ENCODE data around the gene MEGF11.

Gene MEGF11

DNA sequence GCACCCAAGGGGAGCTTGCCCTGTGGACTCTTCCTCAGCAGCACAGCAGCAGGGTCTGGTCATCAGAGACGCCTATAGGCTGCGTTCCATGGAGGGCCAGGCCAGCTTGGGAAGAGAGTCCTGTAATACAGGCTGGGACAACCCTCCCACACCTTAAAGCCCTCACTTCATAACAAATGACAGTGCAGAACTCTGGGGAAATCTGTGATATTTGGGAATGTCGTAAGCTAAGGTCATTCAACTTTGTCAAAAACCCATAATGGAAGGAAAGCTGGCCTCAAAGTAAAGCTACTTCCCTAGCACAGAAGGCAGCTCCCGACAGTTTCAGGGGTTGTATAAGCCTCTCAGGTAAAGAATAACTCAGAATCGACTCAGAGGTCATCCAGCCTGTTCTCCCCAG, 133.1 kb downstream of the MEGF11 start:
- H3K36me3 ChIP-seq (ENCODE audit: control insufficient read depth in 1 of 2, insufficient read depth in 2 of 2, low read length in 2 of 2): no peaks in the 10 kb centered on the region
- H3K4me1 ChIP-seq (ENCODE audit: control insufficient read depth in 1 of 2, insufficient read depth in 2 of 2, low read length in 2 of 2): no peaks in the 10 kb centered on the region
- H3K27ac ChIP-seq (ENCODE audit: low read length): no peak overlapping the region
- H3K27me3 ChIP-seq (ENCODE audit: low read depth, low read length): no peaks in the 10 kb centered on the region
- no peaks in the 10 kb centered on the region for H3K9me3 ChIP-seq (ENCODE audit: control insufficient read depth in 1 of 2, low read length in 2 of 2)
- H3K4me3 ChIP-seq (ENCODE audit: low read depth in 1 of 2, low read length in 2 of 2): no peak overlapping the region

DNA sequence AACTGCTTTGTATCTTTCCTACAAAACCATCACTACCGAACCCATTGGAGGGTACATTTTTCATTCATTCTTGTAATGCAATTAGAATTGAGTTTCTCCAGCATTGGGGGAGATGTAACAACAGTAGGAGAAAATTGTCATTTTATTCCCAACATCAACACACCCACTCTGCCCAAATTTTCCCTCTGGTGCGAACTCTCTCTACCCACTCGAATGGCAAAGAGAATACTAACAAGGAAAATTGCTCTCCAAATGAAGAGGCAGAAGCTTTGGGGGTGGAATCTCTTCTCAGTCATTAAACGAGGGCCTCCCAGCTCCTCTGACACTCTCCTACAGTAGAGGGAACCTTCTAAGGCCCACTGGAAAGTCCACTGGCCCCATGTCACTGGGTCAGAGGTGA, 135.7 kb downstream of the MEGF11 start:
- H3K4me1 ChIP-seq (ENCODE audit: control insufficient read depth in 1 of 2, insufficient read depth in 2 of 2, low read length in 2 of 2): no peaks in the 10 kb centered on the region
- H3K4me3 ChIP-seq (ENCODE audit: low read depth in 1 of 2, low read length in 2 of 2): no peak overlapping the region
- no peaks in the 10 kb centered on the region for H3K36me3 ChIP-seq (ENCODE audit: control insufficient read depth in 1 of 2, insufficient read depth in 2 of 2, low read length in 2 of 2)
- H3K27ac ChIP-seq (ENCODE audit: low read length): no peak overlapping the region
- no peaks in the 10 kb centered on the region for H3K27me3 ChIP-seq (ENCODE audit: low read depth, low read length)
- H3K9me3 ChIP-seq (ENCODE audit: control insufficient read depth in 1 of 2, low read length in 2 of 2): no peaks in the 10 kb centered on the region

DNA sequence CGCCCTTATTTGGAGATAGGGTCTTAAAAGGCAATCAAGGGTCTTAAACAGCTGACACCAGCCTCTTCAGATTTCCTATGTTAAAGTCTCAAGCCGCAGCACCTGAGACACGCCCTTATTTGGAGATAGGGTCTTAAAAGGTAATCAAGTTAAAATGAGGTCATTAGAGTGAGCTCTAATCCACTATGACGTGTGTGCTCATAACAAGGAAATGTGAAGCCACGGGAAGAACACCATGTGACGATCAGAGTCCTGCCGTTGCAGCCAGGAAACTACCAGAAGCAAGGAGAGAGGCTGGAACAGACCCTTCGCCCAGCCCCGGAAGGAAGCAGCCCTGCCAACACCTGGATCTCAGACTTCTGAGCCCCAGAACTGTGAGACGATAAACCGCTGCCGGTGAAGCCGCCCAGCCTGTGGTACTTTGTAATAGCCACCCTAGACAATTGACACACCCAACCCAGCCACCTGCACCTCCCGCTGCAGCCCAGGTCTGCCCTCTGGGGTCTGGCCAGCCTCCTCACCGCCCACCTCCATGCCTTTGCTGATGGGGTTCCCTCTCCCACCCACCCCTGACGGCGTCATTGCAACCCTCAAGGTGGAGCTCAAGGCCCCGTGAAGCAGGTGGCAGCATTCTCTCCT, 137.9 kb downstream of the MEGF11 start:
- H3K27ac ChIP-seq (ENCODE audit: low read length): no peak overlapping the region
- H3K4me1 ChIP-seq (ENCODE audit: control insufficient read depth in 1 of 2, insufficient read depth in 2 of 2, low read length in 2 of 2): no peaks in the 10 kb centered on the region
- H3K27me3 ChIP-seq (ENCODE audit: low read depth, low read length): no peaks in the 10 kb centered on the region
- no peak overlapping the region for H3K4me3 ChIP-seq (ENCODE audit: low read depth in 1 of 2, low read length in 2 of 2)
- no peaks in the 10 kb centered on the region for H3K36me3 ChIP-seq (ENCODE audit: control insufficient read depth in 1 of 2, insufficient read depth in 2 of 2, low read length in 2 of 2)
- no peaks in the 10 kb centered on the region for H3K9me3 ChIP-seq (ENCODE audit: control insufficient read depth in 1 of 2, low read length in 2 of 2)

DNA sequence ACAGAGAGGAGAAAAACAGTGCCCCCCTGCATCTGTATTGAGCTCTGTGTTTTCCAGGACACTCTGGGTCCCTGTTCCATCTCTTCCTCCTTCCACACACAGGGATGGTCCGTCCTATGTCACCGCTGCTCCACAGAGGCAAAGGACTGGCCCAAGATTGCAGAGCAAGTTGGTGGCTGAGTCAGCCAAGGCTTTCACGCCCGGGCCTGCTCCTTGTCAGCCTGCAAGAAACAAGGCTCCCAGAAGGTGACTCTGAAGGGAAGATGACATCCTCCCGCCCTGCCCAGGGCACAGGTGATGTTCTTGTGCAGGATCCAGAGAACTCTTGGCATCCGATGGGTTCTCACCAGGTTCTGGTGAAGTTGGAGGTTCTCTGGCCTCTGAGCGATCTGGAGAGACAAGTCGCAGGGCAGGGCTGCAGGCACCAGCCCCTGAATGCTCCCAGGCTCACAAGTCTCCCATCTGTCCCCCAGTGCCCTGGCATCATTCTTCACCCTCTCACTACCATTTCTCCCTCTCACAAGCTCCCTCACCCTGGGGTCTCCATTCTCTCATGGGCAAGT, 138.6 kb downstream of the MEGF11 start:
- Histone ChIP-seq H3K27ac (ENCODE audit: low read length) (no peak overlapping the region), H3K4me1 (ENCODE audit: control insufficient read depth in 1 of 2, insufficient read depth in 2 of 2, low read length in 2 of 2) (no peaks in the 10 kb centered on the region), H3K4me3 (ENCODE audit: low read depth in 1 of 2, low read length in 2 of 2) (no peak overlapping the region), H3K36me3 (ENCODE audit: control insufficient read depth in 1 of 2, insufficient read depth in 2 of 2, low read length in 2 of 2) (no peaks in the 10 kb centered on the region), H3K9me3 (ENCODE audit: control insufficient read depth in 1 of 2, low read length in 2 of 2) (no peaks in the 10 kb centered on the region), H3K27me3 (ENCODE audit: low read depth, low read length) (no peaks in the 10 kb centered on the region)

DNA sequence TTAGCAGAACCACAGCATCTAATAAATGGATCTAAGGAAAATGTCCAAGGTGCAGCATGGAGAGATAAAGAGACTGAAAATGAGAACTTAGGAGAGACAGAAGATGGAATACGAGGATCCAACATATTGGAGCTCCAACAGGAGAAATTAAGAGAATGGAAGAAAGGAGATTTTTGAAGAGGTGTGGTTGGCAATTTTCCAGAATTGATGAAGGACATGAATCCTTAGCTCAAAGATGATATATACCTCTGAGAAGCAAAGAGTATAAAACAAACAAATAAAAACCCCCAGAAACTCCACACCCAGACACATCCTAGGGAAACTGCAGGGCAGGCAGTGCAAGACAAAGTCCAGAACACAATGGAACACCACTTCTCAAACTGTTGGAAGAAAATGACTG, 141.2 kb downstream of the MEGF11 start:
- no peaks in the 10 kb centered on the region for H3K27me3 ChIP-seq (ENCODE audit: low read depth, low read length)
- no peak overlapping the region for H3K4me3 ChIP-seq (ENCODE audit: low read depth in 1 of 2, low read length in 2 of 2)
- no peak overlapping the region for H3K27ac ChIP-seq (ENCODE audit: low read length)
- H3K36me3 ChIP-seq (ENCODE audit: control insufficient read depth in 1 of 2, insufficient read depth in 2 of 2, low read length in 2 of 2): no peaks in the 10 kb centered on the region
- no peaks in the 10 kb centered on the region for H3K4me1 ChIP-seq (ENCODE audit: control insufficient read depth in 1 of 2, insufficient read depth in 2 of 2, low read length in 2 of 2)
- H3K9me3 ChIP-seq (ENCODE audit: control insufficient read depth in 1 of 2, low read length in 2 of 2): no peaks in the 10 kb centered on the region

DNA sequence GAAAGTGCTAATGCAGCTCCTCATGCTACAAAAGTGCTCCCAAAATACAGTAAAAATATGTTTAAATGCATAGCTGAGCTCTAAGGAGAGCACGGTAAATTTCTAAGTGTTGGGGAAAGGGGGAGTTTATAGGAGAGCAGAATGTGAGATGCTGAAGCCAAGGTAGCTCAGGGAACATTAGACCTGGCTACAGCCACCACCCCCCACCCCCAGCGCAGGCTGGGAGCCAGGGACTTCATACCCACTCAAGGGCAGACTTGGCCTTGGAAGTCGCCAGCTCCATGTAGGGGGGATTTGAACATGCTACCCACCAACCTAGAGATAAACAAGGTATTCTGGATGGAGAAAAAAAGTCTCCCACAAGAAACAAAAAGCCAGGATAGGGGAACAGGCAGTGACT, 142.2 kb downstream of the MEGF11 start:
- Histone ChIP-seq H3K27ac (ENCODE audit: low read length) (no peak overlapping the region), H3K4me1 (ENCODE audit: control insufficient read depth in 1 of 2, insufficient read depth in 2 of 2, low read length in 2 of 2) (no peaks in the 10 kb centered on the region), H3K4me3 (ENCODE audit: low read depth in 1 of 2, low read length in 2 of 2) (no peak overlapping the region), H3K9me3 (ENCODE audit: control insufficient read depth in 1 of 2, low read length in 2 of 2) (no peaks in the 10 kb centered on the region), H3K36me3 (ENCODE audit: control insufficient read depth in 1 of 2, insufficient read depth in 2 of 2, low read length in 2 of 2) (no peaks in the 10 kb centered on the region), H3K27me3 (ENCODE audit: low read depth, low read length) (no peaks in the 10 kb centered on the region)

DNA sequence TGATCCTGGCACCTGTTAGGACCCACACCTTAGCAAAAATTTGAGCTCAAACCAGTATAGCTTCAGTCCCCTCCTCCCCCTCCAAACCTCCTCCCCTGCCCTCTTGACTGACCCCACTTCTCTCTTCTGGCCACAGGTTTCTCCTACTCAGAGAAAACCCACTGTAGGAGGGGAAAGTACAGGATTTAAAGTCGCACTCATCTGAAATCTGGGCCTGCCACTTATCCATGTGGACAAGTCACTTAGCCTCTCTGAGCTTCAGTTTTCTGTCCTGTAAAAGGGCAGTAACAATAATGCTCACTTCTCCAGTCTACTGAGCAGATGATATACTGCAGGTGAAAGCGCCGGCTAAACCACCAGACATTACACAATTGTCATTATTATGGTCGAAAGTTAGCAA, 142.7 kb downstream of the MEGF11 start:
- Histone ChIP-seq H3K27me3 (ENCODE audit: low read depth, low read length) (peaks cover 2% of the 10 kb centered on the region), H3K4me3 (ENCODE audit: low read depth in 1 of 2, low read length in 2 of 2) (no peak overlapping the region), H3K4me1 (ENCODE audit: control insufficient read depth in 1 of 2, insufficient read depth in 2 of 2, low read length in 2 of 2) (no peaks in the 10 kb centered on the region), H3K36me3 (ENCODE audit: control insufficient read depth in 1 of 2, insufficient read depth in 2 of 2, low read length in 2 of 2) (no peaks in the 10 kb centered on the region), H3K9me3 (ENCODE audit: control insufficient read depth in 1 of 2, low read length in 2 of 2) (no peaks in the 10 kb centered on the region), H3K27ac (ENCODE audit: low read length) (no peak overlapping the region)

DNA sequence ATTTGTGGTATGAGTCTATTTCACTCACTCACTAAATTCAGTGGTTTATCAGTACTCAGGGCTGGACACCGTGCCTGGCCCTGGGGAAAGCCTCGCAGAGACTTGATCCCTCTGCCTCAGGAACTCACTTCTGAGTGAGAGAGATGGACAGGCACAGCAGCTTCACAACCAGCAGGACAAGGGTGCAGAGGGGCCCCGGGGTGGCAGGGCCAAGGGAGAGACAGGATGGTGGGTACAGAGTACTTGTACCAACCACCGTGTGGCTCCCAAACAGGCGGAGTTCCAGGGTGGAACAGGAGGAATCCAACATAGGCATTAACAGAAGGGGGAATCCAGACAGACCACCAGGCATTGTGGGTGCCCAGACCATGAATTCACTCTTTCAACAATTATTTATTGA, 143.7 kb downstream of the MEGF11 start:
- H3K9me3 ChIP-seq (ENCODE audit: control insufficient read depth in 1 of 2, low read length in 2 of 2): no peaks in the 10 kb centered on the region
- H3K36me3 ChIP-seq (ENCODE audit: control insufficient read depth in 1 of 2, insufficient read depth in 2 of 2, low read length in 2 of 2): no peaks in the 10 kb centered on the region
- no peak overlapping the region for H3K4me3 ChIP-seq (ENCODE audit: low read depth in 1 of 2, low read length in 2 of 2)
- H3K4me1 ChIP-seq (ENCODE audit: control insufficient read depth in 1 of 2, insufficient read depth in 2 of 2, low read length in 2 of 2): no peaks in the 10 kb centered on the region
- no peak overlapping the region for H3K27ac ChIP-seq (ENCODE audit: low read length)
- peaks cover 5% of the 10 kb centered on the region for H3K27me3 ChIP-seq (ENCODE audit: low read depth, low read length)

DNA sequence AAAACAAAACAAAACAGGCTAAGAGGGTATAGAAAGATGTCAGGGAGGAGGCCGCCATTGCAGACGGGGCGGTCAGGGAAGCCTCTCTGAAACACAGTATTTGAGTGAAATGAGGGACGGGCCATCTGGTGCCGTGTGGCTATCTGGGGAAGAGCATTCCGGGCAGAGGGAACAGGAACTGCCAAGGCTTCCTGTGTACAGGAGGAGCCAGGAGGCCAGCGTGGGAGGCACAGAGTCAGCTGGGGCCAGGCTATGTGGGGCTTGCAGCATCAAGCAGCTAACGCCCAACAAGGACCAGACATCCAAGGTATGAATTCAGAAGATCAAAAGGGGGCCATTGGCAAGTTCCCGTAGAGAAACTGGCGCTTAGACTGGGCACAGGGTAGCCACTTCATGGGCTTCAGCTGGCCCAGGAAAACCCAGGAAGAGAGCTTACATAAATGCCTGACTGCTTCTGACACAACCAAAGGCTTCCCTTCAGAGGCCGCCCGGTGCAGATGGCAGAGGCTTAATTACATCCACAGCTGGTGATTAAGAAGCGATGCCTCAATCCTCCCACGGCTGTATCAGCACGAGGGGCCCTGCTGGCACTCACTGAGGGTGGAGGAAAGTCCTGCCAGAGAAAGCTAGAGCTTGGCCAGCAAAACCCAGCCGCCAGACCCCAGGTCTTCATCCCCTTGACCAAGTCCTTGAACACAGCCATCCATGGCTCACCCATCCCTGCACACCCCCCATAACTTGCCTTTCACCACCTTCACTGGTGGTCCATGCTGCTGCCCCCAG, 144.9 kb downstream of the MEGF11 start:
- Histone ChIP-seq H3K36me3 (ENCODE audit: control insufficient read depth in 1 of 2, insufficient read depth in 2 of 2, low read length in 2 of 2) (no peaks in the 10 kb centered on the region), H3K4me3 (ENCODE audit: low read depth in 1 of 2, low read length in 2 of 2) (no peak overlapping the region)

DNA sequence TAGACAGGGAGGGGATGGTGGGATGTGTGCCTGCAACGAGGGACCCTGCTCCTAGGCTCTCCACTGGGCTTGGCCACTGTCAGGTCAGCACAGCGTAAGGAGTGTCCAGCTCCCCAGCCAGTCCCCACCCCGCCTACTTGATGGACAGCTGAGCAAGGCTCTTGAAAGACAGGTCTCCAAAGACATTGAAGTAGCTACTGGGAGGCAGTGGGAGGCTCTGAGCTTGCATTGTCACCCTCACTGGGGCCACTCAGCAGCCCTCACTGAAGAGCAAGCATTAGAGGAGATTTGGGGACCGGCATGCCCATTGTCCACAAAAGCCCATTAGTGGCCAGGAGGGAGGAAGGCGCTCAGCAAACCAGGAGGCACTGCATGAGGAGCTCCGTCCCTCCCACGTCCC, 146.5 kb downstream of the MEGF11 start:
- peaks cover 5% of the 10 kb centered on the region for H3K27me3 ChIP-seq (ENCODE audit: low read depth, low read length)
- H3K4me3 ChIP-seq (ENCODE audit: low read depth in 1 of 2, low read length in 2 of 2): no peak overlapping the region
- H3K9me3 ChIP-seq (ENCODE audit: control insufficient read depth in 1 of 2, low read length in 2 of 2): no peaks in the 10 kb centered on the region
- no peaks in the 10 kb centered on the region for H3K36me3 ChIP-seq (ENCODE audit: control insufficient read depth in 1 of 2, insufficient read depth in 2 of 2, low read length in 2 of 2)
- no peaks in the 10 kb centered on the region for H3K4me1 ChIP-seq (ENCODE audit: control insufficient read depth in 1 of 2, insufficient read depth in 2 of 2, low read length in 2 of 2)
- H3K27ac ChIP-seq (ENCODE audit: low read length): no peak overlapping the region

More for the DNA sequence above, 144.9 kb downstream of the MEGF11 start:
- H3K27me3 ChIP-seq (ENCODE audit: low read depth, low read length): peaks cover 5% of the 10 kb centered on the region
- no peaks in the 10 kb centered on the region for H3K4me1 ChIP-seq (ENCODE audit: control insufficient read depth in 1 of 2, insufficient read depth in 2 of 2, low read length in 2 of 2)
- no peak overlapping the region for H3K27ac ChIP-seq (ENCODE audit: low read length)
- H3K9me3 ChIP-seq (ENCODE audit: control insufficient read depth in 1 of 2, low read length in 2 of 2): no peaks in the 10 kb centered on the region

DNA sequence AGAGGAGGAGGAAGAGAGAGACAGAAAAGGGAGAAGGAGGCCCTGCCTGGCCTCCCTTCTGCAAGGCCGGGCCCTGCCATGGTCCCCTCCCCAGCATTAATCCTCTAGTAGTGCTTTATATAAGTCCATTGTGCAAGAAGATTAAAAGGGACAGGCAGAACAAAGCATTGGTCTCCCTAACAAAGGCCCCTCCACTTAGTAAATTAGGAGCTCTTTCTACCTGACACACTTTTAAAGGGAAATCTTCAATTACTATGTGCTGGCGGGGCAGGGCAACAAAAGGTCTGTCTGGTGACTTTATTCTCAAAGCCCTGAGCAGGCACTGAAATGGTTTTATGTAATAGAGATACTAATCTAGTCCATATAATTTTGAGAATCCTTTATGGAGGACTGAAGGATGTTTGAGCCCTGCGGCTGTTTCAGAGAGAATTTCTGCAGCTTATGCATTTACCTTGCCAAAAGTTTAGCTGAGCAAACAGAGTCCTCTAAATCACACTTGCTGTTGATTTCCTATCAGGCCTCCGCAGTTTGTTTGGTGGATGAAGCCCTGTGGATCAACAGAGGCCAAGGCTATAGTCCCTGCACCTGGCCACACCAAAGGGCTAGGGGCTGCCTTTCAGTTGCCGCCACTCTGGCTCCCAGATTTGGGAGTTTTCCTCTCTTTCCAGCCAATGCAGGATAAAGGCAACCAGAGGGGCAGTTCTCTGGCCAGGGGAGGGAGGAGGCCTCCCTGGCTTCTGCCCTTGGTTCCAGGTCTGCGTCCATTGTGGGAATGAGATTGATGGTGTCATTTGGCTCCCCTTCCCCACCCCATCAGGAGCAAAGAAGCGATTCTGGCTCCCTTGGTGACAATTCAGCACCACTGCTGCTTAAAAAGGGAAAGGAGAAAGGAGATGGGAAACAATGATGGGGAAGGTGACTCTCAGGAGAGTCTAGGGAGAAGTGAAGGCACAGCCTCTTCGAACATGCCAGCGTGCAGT, 148.0 kb downstream of the MEGF11 start:
- Histone ChIP-seq H3K27me3 (ENCODE audit: low read depth, low read length) (peaks cover 5% of the 10 kb centered on the region), H3K4me3 (ENCODE audit: low read depth in 1 of 2, low read length in 2 of 2) (no peak overlapping the region), H3K36me3 (ENCODE audit: control insufficient read depth in 1 of 2, insufficient read depth in 2 of 2, low read length in 2 of 2) (no peaks in the 10 kb centered on the region), H3K9me3 (ENCODE audit: control insufficient read depth in 1 of 2, low read length in 2 of 2) (no peaks in the 10 kb centered on the region), H3K4me1 (ENCODE audit: control insufficient read depth in 1 of 2, insufficient read depth in 2 of 2, low read length in 2 of 2) (no peaks in the 10 kb centered on the region), H3K27ac (ENCODE audit: low read length) (no peak overlapping the region)
